Upper lobe of left lung (tissue), 6 donors: ENCODE measurements around the gene CISH. TPM values are rescaled to one million over a fixed set of nuclear protein-coding genes. Genes with fewer than 3 reads are reported as not detected.

Source experiments
- ATAC-seq, 2 donors: fragments of 200-7000 bp; cut with Tn5 transposase; one replicate each; pipeline ENCODE4 v1.9.1; 2022; ENCODE audit warnings: mild to moderate bottlenecking in 2 of 2, moderate library complexity in 2 of 2; ENCODE audit not compliant: low FRiP score in 2 of 2
- DNase-seq, 2 donors: peaks; one replicate each; pipeline ENCODE4 v3.0.0-alpha.2; 2019 to 2020
- H3K27ac ChIP-seq, 4 donors: fragments of 200-600 bp; sonication (generic); one replicate each; pipeline ENCODE4 v1.5.1; 2016 to 2019
- H3K27me3 ChIP-seq, 4 donors: fragments of 200-600 bp; sonication (generic); one replicate each; pipeline ENCODE4 v1.5.1; 2017 to 2019
- H3K36me3 ChIP-seq, 4 donors: fragments of 200-600 bp; sonication (generic); one replicate each; pipeline ENCODE4 v1.5.1; 2016 to 2019
- H3K4me1 ChIP-seq, 4 donors: fragments of 200-600 bp; sonication (generic); one replicate each; pipeline ENCODE4 v1.5.1; 2018 to 2019
- H3K4me3 ChIP-seq, 4 donors: fragments of 200-600 bp; sonication (generic); one replicate each; pipeline ENCODE4 v1.5.1; 2017 to 2019; ENCODE audit warnings: mild to moderate bottlenecking in 2 of 4, moderate library complexity in 1 of 4
- H3K9me3 ChIP-seq, 4 donors: fragments of 200-600 bp; sonication (generic); one replicate each; pipeline ENCODE4 v1.5.1; 2018 to 2019
- CTCF ChIP-seq, 6 experiments: fragments of 450-650 bp in 4 of 6; fragments of 200-600 bp in 2 of 6; sonication (generic) in 2 of 6; IDR thresholded peaks; one replicate each; pipeline ENCODE4 v1.5.1; 2016 to 2019; ENCODE audit warnings: antibody characterized with exemption in 6 of 6
- EP300 ChIP-seq, 4 donors: sonication (generic); formaldehyde crosslinking; IDR thresholded peaks; one replicate each; pipeline ENCODE4 v1.5.1; 2017; ENCODE audit warnings: antibody characterized with exemption in 4 of 4, control low read depth in 2 of 4
- POLR2A ChIP-seq, 4 donors: fragments of 450-650 bp; IDR thresholded peaks; one replicate each; pipeline ENCODE4 v1.5.1; 2016 to 2017; ENCODE audit warnings: antibody characterized with exemption in 4 of 4, mild to moderate bottlenecking in 2 of 4
- POLR2AphosphoS5 ChIP-seq, 2 donors: sonication (generic); formaldehyde crosslinking; IDR thresholded peaks; one replicate each; pipeline ENCODE4 v1.5.1; 2017; ENCODE audit warnings: antibody characterized with exemption in 2 of 2
- WGBS, 2 donors: methylation state at CpG; one replicate each; pipeline ENCODE4 v1.1.5; 2017 to 2018; 5-methylcytosine and 5-hydroxymethylcytosine counted together
- total RNA-seq, 6 donors: library from RNA; depleted of rRNA in 4 of 6; stranded (reverse); fragments of >200 nt in 4 of 6; gene quantifications; one replicate each; pipeline versions ENCODE4 v1.1.0 to v1.2.1, GENCODE V29; 2016 to 2021
- donor health status: DM: no; HTN: no; CAD: no; lungs with moderate emphysema.
- donor health status: DM: no; HTN: yes; CAD: no; lungs with severe emphysema.

The CISH gene, protein sequence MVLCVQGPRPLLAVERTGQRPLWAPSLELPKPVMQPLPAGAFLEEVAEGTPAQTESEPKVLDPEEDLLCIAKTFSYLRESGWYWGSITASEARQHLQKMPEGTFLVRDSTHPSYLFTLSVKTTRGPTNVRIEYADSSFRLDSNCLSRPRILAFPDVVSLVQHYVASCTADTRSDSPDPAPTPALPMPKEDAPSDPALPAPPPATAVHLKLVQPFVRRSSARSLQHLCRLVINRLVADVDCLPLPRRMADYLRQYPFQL
- 10 to 100 TPM; 35.8 to 66.9 (median 43.1) TPM for total RNA-seq

DNA sequence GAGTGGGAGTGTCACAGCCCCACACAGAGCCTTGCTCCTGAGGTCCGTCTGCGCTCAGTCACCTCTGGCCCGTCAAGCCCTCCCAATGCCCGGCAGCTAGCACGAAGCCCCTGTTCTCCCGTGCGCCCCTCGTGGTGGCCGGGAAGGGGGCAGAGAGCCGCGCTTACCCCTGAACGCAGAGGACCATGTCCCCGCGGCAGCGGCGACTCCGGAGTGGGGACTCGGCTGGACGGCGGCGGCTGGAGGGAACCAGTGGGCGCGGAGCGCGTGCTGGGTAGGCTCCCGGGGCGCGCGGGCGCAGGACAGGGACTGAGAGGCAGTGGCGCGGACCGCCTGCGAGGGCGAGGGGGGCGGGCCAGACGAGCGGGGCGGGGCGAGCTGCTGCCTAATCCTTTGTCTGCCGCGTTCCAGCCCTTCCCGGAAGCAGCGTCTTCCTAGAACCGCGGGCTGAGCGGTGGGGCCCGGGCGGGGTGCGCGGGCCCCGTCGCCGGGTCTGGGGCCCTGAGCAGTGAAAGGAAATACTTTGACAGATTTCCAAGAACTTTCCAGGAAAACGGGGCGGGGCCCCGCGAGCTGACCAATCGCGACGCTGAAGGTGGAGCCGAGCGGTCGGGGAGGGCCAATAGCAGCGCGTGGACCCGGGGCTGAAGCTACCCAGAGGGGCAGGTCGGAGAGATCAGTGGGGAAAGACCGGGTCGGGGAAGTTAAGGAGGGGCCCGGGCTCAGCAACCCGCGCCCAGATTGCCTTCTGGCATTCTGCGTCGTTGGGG is at the start of gene CISH:
Gene CISH, minus strand, starts transcription at position 311 of the 770 bp plus-strand sequence. Its CDS starts 124 bp downstream, at position 187.
- peak; percentile 80 to 95 (median 86) for TF ChIP-seq POLR2A (IDR thresholded peaks at IDR 0.05)
- peak in 5 of 6 experiments; percentile 14 to 68 (median 48) for TF ChIP-seq CTCF (IDR thresholded peaks at IDR 0.05)
- peak in 2 of 4 donors; percentile 46 to 68 for TF ChIP-seq EP300 (IDR thresholded peaks at IDR 0.05)
- peak; percentile 93 to 94 for TF ChIP-seq POLR2AphosphoS5 (IDR thresholded peaks at IDR 0.05)
- Histone ChIP-seq H3K4me1 (peaks cover 43 to 76% (median 73%) of the 10 kb centered on the region in 4 donors), H3K36me3 (peaks cover 0 to 28% (median 14%) of the 10 kb centered on the region in 4 donors), H3K9me3 (no peaks in the 10 kb centered on the region), H3K27ac (peak within 1 kb of the TSS; percentile 84 to 96 (median 91)), H3K4me3 (peak within 1 kb of the TSS; percentile 48 to 81 (median 75)), H3K27me3 (no peaks in the 10 kb centered on the region)
- 1% methylated on average over 34 to 63 of the region's 75 CpGs for WGBS, 2 donors
- ATAC-seq (peak; percentile 89 to 92), DNase-seq (peak; percentile 98 to 99)

DNA sequence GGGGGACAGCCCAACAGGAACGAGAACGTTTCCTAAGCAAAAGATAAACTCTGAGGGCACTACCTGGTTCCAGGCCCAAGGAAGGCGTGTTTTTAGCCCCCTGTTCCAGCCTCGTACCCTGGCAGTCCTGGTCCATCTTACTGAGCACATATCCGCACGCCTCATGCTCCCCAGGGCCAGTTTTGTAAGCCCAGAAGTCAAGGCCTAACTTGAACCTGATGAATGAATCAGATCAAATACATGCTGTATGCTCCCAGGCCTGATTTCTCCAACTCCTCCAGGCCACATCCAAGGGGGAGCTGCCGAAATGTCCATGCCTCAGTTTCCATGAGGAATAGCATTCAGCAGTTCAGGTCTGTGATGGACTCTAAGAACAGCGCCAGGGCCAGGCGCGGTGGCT is 48.8 kb upstream of the CISH start:
- Histone ChIP-seq H3K27ac (no peak overlapping the region), H3K36me3 (no peaks in the 10 kb centered on the region), H3K4me3 (no peak overlapping the region), H3K4me1 (peaks cover 0 to 10% (median 5%) of the 10 kb centered on the region in 4 donors), H3K27me3 (no peaks in the 10 kb centered on the region), H3K9me3 (no peaks in the 10 kb centered on the region)
- DNase-seq: peak in 1 of 2 donors; percentile 14
- no peak for ATAC-seq
- TF ChIP-seq CTCF (IDR thresholded peaks at IDR 0.05) (no peak), POLR2A (IDR thresholded peaks at IDR 0.05) (no peak), POLR2AphosphoS5 (IDR thresholded peaks at IDR 0.05) (no peak), EP300 (IDR thresholded peaks at IDR 0.05) (no peak)
- WGBS, 2 donors: 93 to 96% methylated on average over 6 to 10 of the region's 10 CpGs

DNA sequence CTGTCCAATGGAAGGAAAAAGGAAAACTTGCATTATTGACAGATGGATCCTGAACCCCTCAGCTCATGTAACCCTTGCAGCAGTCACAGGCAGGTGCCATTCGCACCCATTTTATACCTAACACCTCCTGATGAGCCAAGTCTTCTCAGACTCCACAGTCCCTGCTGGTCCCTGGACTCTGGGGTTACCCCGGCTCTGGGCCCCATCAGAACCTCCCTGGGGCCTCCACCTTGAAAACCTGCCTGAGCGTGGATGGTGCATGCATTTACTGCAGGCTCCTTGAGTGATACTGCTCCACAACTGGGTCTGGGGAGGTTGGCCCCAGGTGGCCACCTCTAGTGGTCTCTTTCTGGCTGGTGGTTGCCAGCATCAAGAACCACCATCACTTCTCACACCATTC is 47.3 kb upstream of the CISH start:
- Histone ChIP-seq H3K9me3 (no peaks in the 10 kb centered on the region), H3K36me3 (no peaks in the 10 kb centered on the region), H3K4me1 (peaks cover 0 to 10% (median 5%) of the 10 kb centered on the region in 4 donors), H3K27me3 (no peaks in the 10 kb centered on the region), H3K27ac (no peak overlapping the region), H3K4me3 (no peak overlapping the region)
- TF ChIP-seq POLR2AphosphoS5 (IDR thresholded peaks at IDR 0.05) (no peak), POLR2A (IDR thresholded peaks at IDR 0.05) (no peak), EP300 (IDR thresholded peaks at IDR 0.05) (no peak), CTCF (IDR thresholded peaks at IDR 0.05) (no peak)
- no peak for DNase-seq
- 96 to 100% methylated on average over 1 to 3 of the region's 3 CpGs for WGBS, 2 donors
- no peak for ATAC-seq

DNA sequence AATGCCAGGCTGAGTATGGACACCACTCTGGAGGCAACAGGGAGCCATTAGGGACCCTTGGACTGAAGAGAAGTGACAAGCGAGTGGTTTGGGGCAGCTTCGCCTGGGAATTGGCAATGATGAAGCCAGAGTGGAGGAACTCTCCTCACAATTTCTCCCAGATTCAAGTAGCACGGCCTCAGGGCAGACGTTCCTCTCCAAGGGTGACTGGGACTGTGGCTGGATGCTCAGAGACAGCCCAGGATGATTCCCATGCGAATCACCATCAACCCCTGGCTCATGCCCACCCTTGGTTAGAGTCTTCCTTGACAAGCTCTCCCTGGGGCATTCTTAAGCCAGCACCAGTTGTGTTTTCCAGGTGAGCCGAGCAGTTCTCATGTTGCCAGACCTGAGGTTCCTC is 46.8 kb upstream of the CISH start:
- H3K27me3 ChIP-seq: no peaks in the 10 kb centered on the region
- no peaks in the 10 kb centered on the region for H3K36me3 ChIP-seq
- TF ChIP-seq CTCF (IDR thresholded peaks at IDR 0.05) (no peak), POLR2AphosphoS5 (IDR thresholded peaks at IDR 0.05) (no peak), POLR2A (IDR thresholded peaks at IDR 0.05) (no peak)
- no peaks in the 10 kb centered on the region for H3K9me3 ChIP-seq
- 85 to 90% methylated on average over 5 to 6 of the region's 6 CpGs for WGBS, 2 donors
- no peak for ATAC-seq
- H3K27ac ChIP-seq: no peak overlapping the region
- peaks cover 0 to 8% (median 3%) of the 10 kb centered on the region in 4 donors for H3K4me1 ChIP-seq
- no peak for DNase-seq
- no peak overlapping the region for H3K4me3 ChIP-seq
